HG02642 (cell line): ENCODE results near the gene FUT2.
"Not testable (repeated sequence)": the region's sequence is repeated elsewhere in the genome, so short reads cannot be mapped to it uniquely, and the experiment has no call there.

Experiments used
- ATAC-seq: cut with Tn5 transposase; IDR thresholded peaks from one replicate; pipeline ENCODE4 v1.9.1; 2021; ENCODE audit warnings: mild to moderate bottlenecking; ENCODE audit not compliant: unreplicated experiment, poor library complexity

Gene FUT2

GRCh38 chr19:48696353-48697010 is 711 bp downstream of the FUT2 start:
- ATAC-seq, result no peak

- no peak for ATAC-seq
Measured at GRCh38 chr19:48698046-48698445, 2.3 kb downstream of the FUT2 start.

GRCh38 chr19:48702701-48703100 is 6.9 kb downstream of the FUT2 start:
- no peak for ATAC-seq

GRCh38 chr19:48703316-48703715 is 7.5 kb downstream of the FUT2 start:
- no peak for ATAC-seq

GRCh38 chr19:48705431-48705830 is 9.7 kb downstream of the FUT2 start:
- ATAC-seq, result no peak

GRCh38 chr19:48708471-48708870 is 12.7 kb downstream of the FUT2 start:
- no peak for ATAC-seq

- no peak for ATAC-seq
Measured at GRCh38 chr19:48711106-48711662, 15.4 kb downstream of the FUT2 start.

GRCh38 chr19:48713041-48713863 is 17.5 kb downstream of the FUT2 start:
- no peak for ATAC-seq

- peak; percentile 89 for ATAC-seq
Measured at GRCh38 chr19:48713864-48714755, 18.3 kb downstream of the FUT2 start.

- no peak for ATAC-seq
Measured at GRCh38 chr19:48714759-48715675, 19.2 kb downstream of the FUT2 start.

- ATAC-seq, result no peak
Measured at GRCh38 chr19:48715681-48716171, 20.0 kb downstream of the FUT2 start.

GRCh38 chr19:48716562-48717291 is 21.0 kb downstream of the FUT2 start:
- no peak for ATAC-seq

- not testable (repeated sequence) for ATAC-seq
Measured at GRCh38 chr19:48718106-48718505, 22.3 kb downstream of the FUT2 start.

- ATAC-seq, result no peak
Measured at GRCh38 chr19:48718711-48719231, 23.0 kb downstream of the FUT2 start.

GRCh38 chr19:48719263-48720171 is 23.7 kb downstream of the FUT2 start, which contains the start of gene MAMSTR:
TSS of gene MAMSTR (minus strand) at chr19:48719725. CDS start at chr19:48719031, 694 bp downstream.
- ATAC-seq, result no peak

GRCh38 chr19:48720251-48720612 is 24.5 kb downstream of the FUT2 start:
- no peak for ATAC-seq

GRCh38 chr19:48720613-48721296 is 25.0 kb downstream of the FUT2 start:
- ATAC-seq, result peak; percentile 82
